ENCODE results near the gene CKAP5.

The CKAP5 gene

GRCh38 chr11:46698597-46698996 is 147.5 kb downstream of the CKAP5 start:
- DNase-seq (ENCODE audit: low read depth), result no peak

GRCh38 chr11:46697723-46698122 is 148.4 kb downstream of the CKAP5 start:
- DNase-seq (ENCODE audit: low read depth), result no peak

GRCh38 chr11:46697303-46697702 is 148.8 kb downstream of the CKAP5 start:
- DNase-seq (ENCODE audit: low read depth), result peak; percentile 76

GRCh38 chr11:46696212-46696558 is 149.9 kb downstream of the CKAP5 start:
- DNase-seq (ENCODE audit: low read depth), result no peak

GRCh38 chr11:46695345-46696211 is 150.5 kb downstream of the CKAP5 start:
- no peak for DNase-seq (ENCODE audit: low read depth)

GRCh38 chr11:46694607-46695006 is 151.5 kb downstream of the CKAP5 start:
- DNase-seq (ENCODE audit: low read depth), result no peak

- no peak for DNase-seq (ENCODE audit: low read depth)
Observed at GRCh38 chr11:46694072-46694471, 152.0 kb downstream of the CKAP5 start.

GRCh38 chr11:46693597-46694012 is 152.5 kb downstream of the CKAP5 start:
- DNase-seq (ENCODE audit: low read depth), result peak; percentile 53

All from EH (cell line).